Measurements from ENCODE around the gene WDFY4.

Gene WDFY4

DNA sequence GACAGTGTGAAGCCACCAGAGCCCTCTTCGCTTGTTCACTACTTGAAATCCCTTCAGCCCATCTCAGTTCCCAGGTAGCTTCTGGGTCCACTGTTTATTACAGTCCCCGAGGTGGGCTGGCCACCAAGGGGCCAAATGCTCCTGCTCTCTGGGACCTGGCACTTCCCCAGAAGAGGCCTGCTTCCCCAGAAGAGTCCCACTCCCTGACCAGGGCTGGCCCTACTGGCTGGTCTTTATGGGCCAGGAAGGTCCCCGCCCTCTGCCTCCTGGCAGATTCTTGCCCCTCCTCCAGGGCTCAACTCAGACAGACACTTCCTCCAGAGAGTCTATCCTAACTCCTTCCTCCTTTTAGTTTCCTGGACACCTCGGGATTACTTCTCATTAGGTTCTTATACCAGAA, 325.6 kb downstream of the WDFY4 start:
- Histone ChIP-seq H3K36me3 (ENCODE audit: insufficient read depth) (no peaks in the 10 kb centered on the region), H3K4me1 (ENCODE audit: low read depth, poor library complexity, severe bottlenecking) (no peaks in the 10 kb centered on the region), H3K27me3 (ENCODE audit: insufficient read depth, low read depth) (no peaks in the 10 kb centered on the region), H3K27ac (no peak overlapping the region), H2AFZ (ENCODE audit: low read depth) (no peak overlapping the region), H3K4me2 (no peak overlapping the region), H3K79me2 (ENCODE audit: insufficient read depth, low read depth) (no peaks in the 10 kb centered on the region), H4K20me1 (ENCODE audit: insufficient read depth) (no peaks in the 10 kb centered on the region), H3K9ac (no peak overlapping the region), H3K4me3 (IDR thresholded peaks at IDR 0.05; ENCODE audit: insufficient read depth, low read depth, low read length) (no peak overlapping the region)
- no peak for TF ChIP-seq CTCF (conservative IDR thresholded peaks at IDR 0.05; ENCODE audit: low read depth, low read length)

- no peaks in the 10 kb centered on the region for H3K79me2 ChIP-seq (ENCODE audit: insufficient read depth, low read depth)
- H3K36me3 ChIP-seq (ENCODE audit: insufficient read depth), result no peaks in the 10 kb centered on the region
- H3K4me1 ChIP-seq (ENCODE audit: low read depth, poor library complexity, severe bottlenecking), result no peaks in the 10 kb centered on the region
- no peak overlapping the region for H3K27ac ChIP-seq
- no peak overlapping the region for H3K4me2 ChIP-seq
- no peak overlapping the region for H3K4me3 ChIP-seq (IDR thresholded peaks at IDR 0.05; ENCODE audit: insufficient read depth, low read depth, low read length)
- TF ChIP-seq CTCF (conservative IDR thresholded peaks at IDR 0.05; ENCODE audit: low read depth, low read length), result no peak
- H4K20me1 ChIP-seq (ENCODE audit: insufficient read depth), result no peaks in the 10 kb centered on the region
- H3K9ac ChIP-seq, result no peak overlapping the region
- H3K27me3 ChIP-seq (ENCODE audit: insufficient read depth, low read depth), result no peaks in the 10 kb centered on the region
- H2AFZ ChIP-seq (ENCODE audit: low read depth), result no peak overlapping the region
These were observed 326.2 kb downstream of the WDFY4 start for GRCh38 chr10:49010865-49011264.

DNA sequence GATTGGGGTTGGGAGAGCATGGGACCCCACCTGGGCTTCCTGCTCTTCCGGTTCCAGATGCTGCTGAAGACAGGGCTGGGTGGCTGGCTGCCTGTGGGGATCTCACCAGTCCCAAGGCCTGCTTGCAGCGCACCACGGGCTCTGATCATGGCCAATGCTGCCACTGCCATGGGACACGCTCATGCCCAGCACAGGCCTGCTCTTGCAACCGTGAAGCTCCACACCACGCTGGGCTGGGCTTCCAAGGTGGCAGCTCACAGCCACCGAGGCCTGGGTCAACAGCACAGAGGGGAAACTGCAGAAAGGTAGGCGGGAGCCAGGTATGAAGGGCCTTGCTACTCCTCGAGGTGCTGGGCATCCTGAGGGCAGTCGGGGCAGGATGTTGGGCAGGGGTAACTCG, 327.1 kb downstream of the WDFY4 start:
- Histone ChIP-seq H3K36me3 (ENCODE audit: insufficient read depth) (no peaks in the 10 kb centered on the region), H3K27ac (no peak overlapping the region), H3K9ac (no peak overlapping the region), H4K20me1 (ENCODE audit: insufficient read depth) (no peaks in the 10 kb centered on the region), H3K4me3 (IDR thresholded peaks at IDR 0.05; ENCODE audit: insufficient read depth, low read depth, low read length) (no peak overlapping the region), H3K4me1 (ENCODE audit: low read depth, poor library complexity, severe bottlenecking) (no peaks in the 10 kb centered on the region), H3K27me3 (ENCODE audit: insufficient read depth, low read depth) (no peaks in the 10 kb centered on the region), H3K4me2 (no peak overlapping the region), H2AFZ (ENCODE audit: low read depth) (no peak overlapping the region), H3K79me2 (ENCODE audit: insufficient read depth, low read depth) (no peaks in the 10 kb centered on the region)
- TF ChIP-seq CTCF (conservative IDR thresholded peaks at IDR 0.05; ENCODE audit: low read depth, low read length), result no peak

- Histone ChIP-seq H2AFZ (ENCODE audit: low read depth) (no peak overlapping the region), H3K27ac (no peak overlapping the region), H4K20me1 (ENCODE audit: insufficient read depth) (no peaks in the 10 kb centered on the region), H3K4me3 (IDR thresholded peaks at IDR 0.05; ENCODE audit: insufficient read depth, low read depth, low read length) (no peak overlapping the region), H3K27me3 (ENCODE audit: insufficient read depth, low read depth) (no peaks in the 10 kb centered on the region), H3K36me3 (ENCODE audit: insufficient read depth) (no peaks in the 10 kb centered on the region), H3K9ac (no peak overlapping the region), H3K4me1 (ENCODE audit: low read depth, poor library complexity, severe bottlenecking) (no peaks in the 10 kb centered on the region), H3K79me2 (ENCODE audit: insufficient read depth, low read depth) (no peaks in the 10 kb centered on the region), H3K4me2 (no peak overlapping the region)
- TF ChIP-seq CTCF (conservative IDR thresholded peaks at IDR 0.05; ENCODE audit: low read depth, low read length), result no peak
These were observed 327.9 kb downstream of the WDFY4 start for GRCh38 chr10:49012603-49013002.

DNA sequence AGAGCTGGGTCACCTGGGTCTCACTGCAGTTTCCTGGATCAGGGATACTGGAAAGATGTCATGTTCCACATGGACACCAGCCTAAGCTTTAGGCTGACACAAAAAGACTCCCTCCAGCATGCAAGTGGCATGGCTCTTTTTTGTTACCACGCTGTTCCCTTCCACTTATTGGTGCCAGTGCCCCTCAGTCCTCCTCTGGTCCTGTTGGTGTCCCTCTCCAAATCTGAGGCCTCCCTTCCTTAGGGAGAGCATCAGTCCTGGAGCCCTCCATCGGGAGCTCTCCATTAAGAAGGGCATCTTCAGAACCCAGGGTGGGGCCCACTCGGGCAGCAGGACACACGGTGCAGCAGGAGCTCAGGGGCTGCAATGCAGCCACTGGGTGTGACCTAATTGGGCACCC, 331.0 kb downstream of the WDFY4 start:
- TF ChIP-seq CTCF (conservative IDR thresholded peaks at IDR 0.05; ENCODE audit: low read depth, low read length), result no peak
- Histone ChIP-seq H3K4me3 (IDR thresholded peaks at IDR 0.05; ENCODE audit: insufficient read depth, low read depth, low read length) (no peak overlapping the region), H2AFZ (ENCODE audit: low read depth) (no peak overlapping the region), H3K9ac (no peak overlapping the region), H3K4me1 (ENCODE audit: low read depth, poor library complexity, severe bottlenecking) (no peaks in the 10 kb centered on the region), H3K27ac (no peak overlapping the region), H3K36me3 (ENCODE audit: insufficient read depth) (no peaks in the 10 kb centered on the region), H4K20me1 (ENCODE audit: insufficient read depth) (no peaks in the 10 kb centered on the region), H3K27me3 (ENCODE audit: insufficient read depth, low read depth) (no peaks in the 10 kb centered on the region), H3K79me2 (ENCODE audit: insufficient read depth, low read depth) (no peaks in the 10 kb centered on the region), H3K4me2 (no peak overlapping the region)

Measured in KMS-11 (cell line).